ENCODE results near the gene ALDOB. TPM values are rescaled to one million over a fixed set of nuclear protein-coding genes. Genes with fewer than 3 reads are reported as not detected.

The ALDOB gene
- total RNA-seq, 1 experiment from 2014 or later = not detected

DNA sequence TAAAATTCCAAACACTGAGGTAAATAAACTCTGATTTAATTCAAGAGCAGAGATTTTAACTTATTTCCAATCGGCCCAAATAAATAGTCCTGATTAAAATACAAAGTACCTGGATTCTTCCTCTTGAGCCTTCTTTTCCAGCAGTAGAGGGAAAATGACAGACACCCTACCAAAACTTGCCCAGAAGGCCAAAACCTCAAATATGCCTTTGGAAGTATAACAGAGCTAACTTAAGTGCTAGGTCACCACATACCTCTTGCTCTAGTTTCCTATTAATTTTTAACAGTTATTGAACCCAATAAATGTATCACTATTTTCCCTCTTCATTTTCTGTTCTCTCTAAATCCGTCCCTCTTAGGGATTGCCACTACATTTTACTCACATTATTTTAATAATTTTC lies 52.2 kb downstream of the ALDOB start:
- no peak overlapping the region for H3K18ac ChIP-seq (ENCODE audit: insufficient read length, low read depth, low read length)
- no peak for DNase-seq
- H3K79me2 ChIP-seq (ENCODE audit: insufficient read depth, low read length) = no peaks in the 10 kb centered on the region
- Mint-ChIP-seq H3K27ac (peak overlapping the region in 1 of 3 experiments; percentile 63; a peak in 1 of 7 replicates), H3K4me3 (no peak overlapping the region), H3K9me3 (peaks cover 23 to 25% of the 10 kb centered on the region in 2 experiments), H3K27me3 (ENCODE audit: low read depth) (no peaks in the 10 kb centered on the region; the same call in 1 of the 2 replicates), H3K36me3 (ENCODE audit: insufficient read depth in 1 of 3, low read depth in 3 of 3) (peaks cover 32 to 48% (median 33%) of the 10 kb centered on the region in 3 experiments), H3K4me1 (peaks cover 24% of the 10 kb centered on the region in 2 experiments)
- no peak overlapping the region for H3K9ac ChIP-seq (ENCODE audit: extremely low read depth, insufficient read length, low read length)
- H3K56ac ChIP-seq (ENCODE audit: insufficient read length, low read depth, low read length) = no peak overlapping the region
- no peaks in the 10 kb centered on the region for H3K23me2 ChIP-seq (ENCODE audit: insufficient read length, low read depth, low read length, poor library complexity, severe bottlenecking)
- no peak overlapping the region for H4K5ac ChIP-seq (ENCODE audit: insufficient read length, low read depth, low read length)
- no CpG with 5 or more reads among the region's 2 CpGs for WGBS (ENCODE audit: extremely low coverage, insufficient read length, low lambda C conversion rate)
- H4K91ac ChIP-seq (ENCODE audit: insufficient read length, low read depth, low read length) = no peak overlapping the region
- no peak overlapping the region for H2BK15ac ChIP-seq (ENCODE audit: low read depth, low read length)
- no peak overlapping the region for H2BK5ac ChIP-seq (ENCODE audit: insufficient read length, low read length)
- H3K27ac ChIP-seq (ENCODE audit: insufficient read length, low read depth, low read length) = no peak overlapping the region
- no peak overlapping the region for H4K8ac ChIP-seq (replicated peaks; ENCODE audit: insufficient read length, low read depth, low read length)
- no peaks in the 10 kb centered on the region for H3K9me3 ChIP-seq (ENCODE audit: control insufficient read depth, low read depth, low read length)
- H3T11ph ChIP-seq (ENCODE audit: low read length) = no peak overlapping the region
- TF ChIP-seq, protein P1, sequence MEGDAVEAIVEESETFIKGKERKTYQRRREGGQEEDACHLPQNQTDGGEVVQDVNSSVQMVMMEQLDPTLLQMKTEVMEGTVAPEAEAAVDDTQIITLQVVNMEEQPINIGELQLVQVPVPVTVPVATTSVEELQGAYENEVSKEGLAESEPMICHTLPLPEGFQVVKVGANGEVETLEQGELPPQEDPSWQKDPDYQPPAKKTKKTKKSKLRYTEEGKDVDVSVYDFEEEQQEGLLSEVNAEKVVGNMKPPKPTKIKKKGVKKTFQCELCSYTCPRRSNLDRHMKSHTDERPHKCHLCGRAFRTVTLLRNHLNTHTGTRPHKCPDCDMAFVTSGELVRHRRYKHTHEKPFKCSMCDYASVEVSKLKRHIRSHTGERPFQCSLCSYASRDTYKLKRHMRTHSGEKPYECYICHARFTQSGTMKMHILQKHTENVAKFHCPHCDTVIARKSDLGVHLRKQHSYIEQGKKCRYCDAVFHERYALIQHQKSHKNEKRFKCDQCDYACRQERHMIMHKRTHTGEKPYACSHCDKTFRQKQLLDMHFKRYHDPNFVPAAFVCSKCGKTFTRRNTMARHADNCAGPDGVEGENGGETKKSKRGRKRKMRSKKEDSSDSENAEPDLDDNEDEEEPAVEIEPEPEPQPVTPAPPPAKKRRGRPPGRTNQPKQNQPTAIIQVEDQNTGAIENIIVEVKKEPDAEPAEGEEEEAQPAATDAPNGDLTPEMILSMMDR (conservative IDR thresholded peaks at IDR 0.05) = no peak
- no peak overlapping the region for H2BK12ac ChIP-seq (ENCODE audit: insufficient read length, low read depth, low read length)
- H2AFZ ChIP-seq (ENCODE audit: low read length) = no peak overlapping the region
- no peaks in the 10 kb centered on the region for H3K27me3 ChIP-seq (ENCODE audit: insufficient read depth, low read length)
- H2BK120ac ChIP-seq (ENCODE audit: low read depth, low read length, poor library complexity, severe bottlenecking) = no peak overlapping the region
- H3K4ac ChIP-seq (ENCODE audit: low read depth, low read length) = no peak overlapping the region
- H3K4me2 ChIP-seq (ENCODE audit: insufficient read depth, insufficient read length, low read length) = no peak overlapping the region
- H3K79me1 ChIP-seq (ENCODE audit: insufficient read depth, low read depth, low read length, poor library complexity, severe bottlenecking) = no peaks in the 10 kb centered on the region
- H3K14ac ChIP-seq (ENCODE audit: insufficient read depth, low read length) = no peak overlapping the region
- no peaks in the 10 kb centered on the region for H4K20me1 ChIP-seq (ENCODE audit: control insufficient read depth, insufficient read depth, insufficient read length)
- H3K23ac ChIP-seq (ENCODE audit: insufficient read length, low read depth, low read length) = no peak overlapping the region
- H3K4me1 ChIP-seq (ENCODE audit: insufficient read depth, low read length) = 0 out of 2 replicates have a peak, but pooled peaks cover 3% of the 10 kb centered on the region
- H2AK5ac ChIP-seq (ENCODE audit: insufficient read length, low read length) = no peak overlapping the region
- H2BK20ac ChIP-seq (ENCODE audit: low read depth, low read length, poor library complexity, severe bottlenecking) = no peak overlapping the region
